Hepatocyte (in vitro differentiated cells): ENCODE results near the gene PCDHB5.

Experiments used
- CTCF ChIP-seq: fragments of 200-600 bp; sonication (generic); IDR thresholded peaks from 2 replicates; pipeline ENCODE4 v1.5.1; 2016; ENCODE audit warnings: antibody characterized with exemption, mild to moderate bottlenecking; ENCODE audit not compliant: poor library complexity
- EZH2 ChIP-seq: fragments of 200-600 bp; sonication (generic); IDR thresholded peaks from 2 replicates; pipeline ENCODE4 v1.6.1; 2016; ENCODE audit warnings: antibody characterized with exemption, mild to moderate bottlenecking, borderline replicate concordance
- EZH2phosphoT487 ChIP-seq: fragments of 200-600 bp; sonication (generic); IDR thresholded peaks from one replicate; pipeline ENCODE4 v1.6.1; 2018; ENCODE audit warnings: antibody characterized with exemption, mild to moderate bottlenecking, low read depth, moderate library complexity; ENCODE audit not compliant: unreplicated experiment, severe bottlenecking

DNA sequence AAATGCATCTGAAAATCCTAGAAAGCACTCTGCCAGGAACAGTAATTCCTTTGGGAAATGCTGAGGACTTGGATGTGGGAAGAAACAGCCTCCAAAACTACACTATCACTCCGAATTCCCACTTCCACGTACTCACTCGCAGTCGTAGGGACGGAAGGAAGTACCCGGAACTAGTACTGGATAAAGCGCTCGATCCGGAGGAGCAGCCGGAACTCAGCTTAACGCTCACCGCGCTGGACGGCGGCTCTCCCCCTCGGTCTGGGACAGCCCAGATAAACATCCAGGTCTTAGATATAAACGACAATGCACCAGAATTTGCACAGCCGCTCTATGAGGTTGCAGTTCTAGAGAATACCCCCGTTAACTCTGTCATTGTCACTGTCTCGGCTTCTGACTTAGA, 33.9 kb upstream of the PCDHB5 start:
- no peak for TF ChIP-seq EZH2phosphoT487
- TF ChIP-seq CTCF = no peak
- TF ChIP-seq EZH2 = no peak
